AG04449 (cell line): ENCODE results near the gene CFAP299.
"Not testable (repeated sequence)": the region's sequence is repeated elsewhere in the genome, so short reads cannot be mapped to it uniquely, and the experiment has no call there.

ENCODE experiments used
- CTCF ChIA-PET: fragments of 350-600 bp; formaldehyde crosslinking; extraction: SDS; loops from one replicate; lab custom pipeline; 2021; ENCODE audit warnings: antibody characterized with exemption; lab: Yijun Ruan, JAX
- POLR2A ChIA-PET: fragments of 400-600, 350-600 bp; formaldehyde crosslinking; extraction: SDS; loops from one replicate; lab custom pipeline; 2020; ENCODE audit warnings: antibody characterized with exemption, inconsistent platforms; lab: Yijun Ruan, JAX
- DNase-seq: peaks from one replicate; pipeline ENCODE4 v3.0.0-alpha.2; 2010; ENCODE audit warnings: low read depth, low spot score
- H3K4me3 ChIP-seq: 2 replicates; pipeline ENCODE4 v1.5.1; 2011; ENCODE audit warnings: low read depth, mild to moderate bottlenecking, control low read depth, low read length
- TF ChIP-seq, protein P1 (sequence below): IDR thresholded peaks from one replicate; pipeline ENCODE4 v1.5.1; 2011; ENCODE audit warnings: mild to moderate bottlenecking, moderate library complexity, low read length, control low read depth, inconsistent platforms; ENCODE audit not compliant: insufficient read depth; ENCODE audit errors: missing control alignments

The CFAP299 gene

DNA sequence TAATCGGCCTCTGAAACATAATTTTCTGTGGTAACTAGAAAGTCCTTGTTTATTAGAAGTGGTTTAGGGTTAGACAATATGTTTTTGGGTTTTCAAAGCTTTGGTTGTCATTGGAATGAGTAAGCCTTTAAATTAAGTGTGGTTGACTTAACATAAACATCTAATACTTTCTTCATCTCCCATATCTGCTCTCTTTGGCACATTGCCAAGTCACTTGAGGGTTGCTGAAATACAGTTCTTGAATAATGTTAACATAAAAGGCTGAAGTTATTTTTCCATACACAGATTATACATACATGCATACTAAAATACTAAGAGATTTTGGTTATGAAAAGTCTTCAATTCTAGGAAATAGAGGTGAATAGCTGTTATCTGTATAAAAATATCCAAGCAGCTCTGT lies 453.3 kb downstream of the CFAP299 start:
- no peak overlapping the region for H3K4me3 ChIP-seq
- CTCF ChIA-PET = no interaction called here
- TF ChIP-seq, protein P1, sequence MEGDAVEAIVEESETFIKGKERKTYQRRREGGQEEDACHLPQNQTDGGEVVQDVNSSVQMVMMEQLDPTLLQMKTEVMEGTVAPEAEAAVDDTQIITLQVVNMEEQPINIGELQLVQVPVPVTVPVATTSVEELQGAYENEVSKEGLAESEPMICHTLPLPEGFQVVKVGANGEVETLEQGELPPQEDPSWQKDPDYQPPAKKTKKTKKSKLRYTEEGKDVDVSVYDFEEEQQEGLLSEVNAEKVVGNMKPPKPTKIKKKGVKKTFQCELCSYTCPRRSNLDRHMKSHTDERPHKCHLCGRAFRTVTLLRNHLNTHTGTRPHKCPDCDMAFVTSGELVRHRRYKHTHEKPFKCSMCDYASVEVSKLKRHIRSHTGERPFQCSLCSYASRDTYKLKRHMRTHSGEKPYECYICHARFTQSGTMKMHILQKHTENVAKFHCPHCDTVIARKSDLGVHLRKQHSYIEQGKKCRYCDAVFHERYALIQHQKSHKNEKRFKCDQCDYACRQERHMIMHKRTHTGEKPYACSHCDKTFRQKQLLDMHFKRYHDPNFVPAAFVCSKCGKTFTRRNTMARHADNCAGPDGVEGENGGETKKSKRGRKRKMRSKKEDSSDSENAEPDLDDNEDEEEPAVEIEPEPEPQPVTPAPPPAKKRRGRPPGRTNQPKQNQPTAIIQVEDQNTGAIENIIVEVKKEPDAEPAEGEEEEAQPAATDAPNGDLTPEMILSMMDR = no peak
- POLR2A ChIA-PET = no interaction called here
- no peak for DNase-seq

DNA sequence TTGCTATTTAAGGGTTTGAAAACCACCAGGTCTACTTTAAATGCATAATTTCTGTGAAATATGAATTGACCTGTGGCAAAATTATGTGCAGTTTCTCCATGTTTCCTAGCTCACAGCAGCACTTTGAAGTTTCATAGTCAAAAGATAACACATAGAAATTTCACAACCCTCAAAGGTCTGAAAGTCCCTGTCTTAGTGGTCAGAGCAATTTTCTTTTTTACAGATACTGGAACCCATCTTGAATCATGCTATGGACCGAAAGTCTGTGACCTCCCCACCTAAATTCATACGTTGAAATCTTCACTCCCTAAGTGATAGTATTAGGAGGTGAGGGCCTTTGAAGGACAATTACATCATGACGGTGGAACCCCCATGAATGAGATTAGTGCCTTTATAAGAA lies 454.6 kb downstream of the CFAP299 start:
- DNase-seq = no peak
- no peak overlapping the region for H3K4me3 ChIP-seq
- ChIA-PET CTCF (no interaction called here), POLR2A (no interaction called here)
- TF ChIP-seq, protein P1 = no peak

DNA sequence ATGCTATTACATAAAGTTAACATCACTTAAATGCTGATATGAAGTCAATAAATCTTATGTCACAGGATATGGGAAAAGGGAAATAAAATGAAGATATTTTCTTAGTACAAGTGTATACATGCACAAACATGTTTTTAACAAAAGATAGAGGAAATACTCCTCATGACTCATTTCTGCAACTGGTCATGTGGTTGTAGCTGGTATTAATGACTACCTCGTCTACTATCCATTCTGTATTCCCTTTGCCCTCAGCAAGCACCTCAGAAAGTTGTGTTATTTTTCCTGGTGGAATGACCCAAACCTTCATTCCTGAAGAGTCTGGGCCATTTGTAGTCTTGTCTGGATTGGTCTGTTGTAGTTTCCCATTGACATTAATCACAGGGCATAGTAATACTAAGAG lies 458.1 kb downstream of the CFAP299 start:
- H3K4me3 ChIP-seq, POLR2A ChIA-PET, DNase-seq, CTCF ChIA-PET: not testable (repeated sequence)

DNA sequence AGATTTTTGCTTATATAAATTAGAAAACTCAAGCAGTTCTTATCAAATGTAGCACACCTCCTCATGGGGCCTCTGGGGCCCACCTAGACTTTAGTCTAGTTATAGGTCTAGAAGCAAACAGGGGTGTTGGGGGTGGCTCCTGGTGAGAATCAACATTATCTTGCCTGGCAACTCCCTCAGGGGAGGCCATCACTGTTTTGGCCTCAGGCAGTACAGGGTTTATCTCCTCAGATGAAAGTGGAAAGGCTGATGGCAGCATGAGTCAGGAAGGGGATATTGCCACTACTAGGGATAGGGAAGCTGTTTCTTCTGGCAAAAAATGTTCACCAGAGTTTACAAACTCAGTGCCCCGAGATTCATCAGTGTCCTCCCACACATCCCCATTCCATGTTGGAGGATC lies 462.6 kb downstream of the CFAP299 start:
- TF ChIP-seq, protein P1 = no peak
- POLR2A ChIA-PET = no interaction called here
- no peak for DNase-seq
- H3K4me3 ChIP-seq = no peak overlapping the region
- CTCF ChIA-PET = no interaction called here

DNA sequence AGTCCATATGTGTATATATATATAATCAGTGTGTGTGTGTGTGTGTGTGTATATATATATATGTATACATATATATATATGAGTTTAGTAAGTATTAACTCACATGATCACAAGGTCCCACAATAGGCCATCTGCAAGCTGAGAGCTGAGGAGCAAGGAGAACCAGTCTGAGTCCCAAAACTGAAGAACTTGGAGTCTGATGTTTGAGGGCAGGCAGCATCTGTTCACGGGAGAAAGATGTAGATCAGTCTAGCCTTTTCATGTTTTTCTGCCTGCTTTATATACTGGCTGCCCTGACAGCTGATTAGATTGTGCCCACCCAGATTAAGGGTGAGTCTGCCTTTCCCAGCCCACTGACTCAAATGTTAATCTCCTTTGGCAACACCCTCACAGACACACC lies 465.2 kb downstream of the CFAP299 start:
- CTCF ChIA-PET, DNase-seq, POLR2A ChIA-PET, H3K4me3 ChIP-seq: not testable (repeated sequence)

DNA sequence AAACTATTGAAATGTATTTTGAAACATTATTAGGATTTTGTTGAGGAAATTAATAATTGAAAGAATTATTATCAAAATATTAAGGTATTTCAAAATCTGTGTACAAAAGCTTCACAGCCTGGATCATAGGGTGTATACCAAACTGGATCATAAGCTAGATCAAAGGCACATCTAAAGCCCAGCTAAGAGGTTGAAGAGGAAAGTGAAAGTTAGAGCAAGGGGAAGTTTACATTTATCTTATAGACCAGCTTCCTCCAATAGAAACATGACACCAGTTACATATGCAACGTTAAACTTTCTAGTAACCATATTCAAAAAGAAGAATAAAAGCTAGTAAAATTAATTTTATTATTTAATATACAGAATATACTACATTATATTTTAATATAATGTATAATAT lies 467.8 kb downstream of the CFAP299 start:
- H3K4me3 ChIP-seq = no peak overlapping the region
- ChIA-PET CTCF (no interaction called here), POLR2A (no interaction called here)
- DNase-seq = no peak
- TF ChIP-seq, protein P1 = no peak

DNA sequence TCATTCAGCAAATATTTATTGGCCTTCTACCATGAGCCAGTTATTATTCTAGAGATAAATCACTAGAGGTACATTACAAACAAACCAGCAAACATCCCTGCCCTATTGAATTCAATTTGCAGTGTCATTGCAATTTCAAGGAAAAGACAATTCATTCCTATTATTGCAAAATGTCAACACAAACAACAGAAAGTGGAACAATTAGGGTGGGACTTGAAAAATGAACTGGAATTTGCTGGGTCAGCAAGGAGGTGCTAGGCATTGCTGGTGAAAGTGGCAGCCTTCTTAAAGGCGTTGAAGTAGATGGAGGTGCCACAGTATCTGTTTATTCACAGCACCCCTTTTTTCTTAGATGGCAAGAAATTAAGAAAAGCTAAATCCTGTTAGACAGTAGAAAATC lies 470.9 kb downstream of the CFAP299 start:
- TF ChIP-seq, protein P1 = no peak
- no peak overlapping the region for H3K4me3 ChIP-seq
- CTCF ChIA-PET = no interaction called here
- DNase-seq = no peak
- POLR2A ChIA-PET = no interaction called here
